ENCODE results near the gene STARD9.

DNA sequence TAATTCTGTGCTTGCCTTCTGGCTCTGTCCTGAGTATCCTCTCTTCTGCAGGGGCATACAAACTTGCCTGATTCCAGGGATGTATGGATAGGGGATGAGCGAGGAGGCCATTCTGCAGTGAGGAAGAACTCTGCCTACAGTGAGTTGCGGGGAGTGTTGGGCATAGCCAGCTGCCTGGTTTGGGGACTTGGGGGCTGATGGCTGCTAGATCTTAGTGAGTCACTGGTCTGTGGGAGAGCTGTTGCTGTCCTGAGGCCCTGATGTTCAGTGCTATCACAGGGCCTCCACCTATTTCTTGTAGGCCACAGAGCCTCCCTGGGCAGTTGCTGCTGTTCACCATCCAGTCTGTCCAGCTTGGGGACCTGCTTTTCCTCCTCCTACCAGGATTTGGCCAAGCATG is 141.2 kb downstream of the STARD9 start:
- TF ChIP-seq EZH2 (IDR thresholded peaks at IDR 0.05; ENCODE audit: insufficient read depth, poor library complexity, severe bottlenecking) (no peak), EZH2phosphoT487 (IDR thresholded peaks at IDR 0.05; ENCODE audit: insufficient read depth, low read depth) (no peak)

All from GM23248 (cell line).